ENCODE measurements around the gene ASXL3.

The ASXL3 gene

DNA sequence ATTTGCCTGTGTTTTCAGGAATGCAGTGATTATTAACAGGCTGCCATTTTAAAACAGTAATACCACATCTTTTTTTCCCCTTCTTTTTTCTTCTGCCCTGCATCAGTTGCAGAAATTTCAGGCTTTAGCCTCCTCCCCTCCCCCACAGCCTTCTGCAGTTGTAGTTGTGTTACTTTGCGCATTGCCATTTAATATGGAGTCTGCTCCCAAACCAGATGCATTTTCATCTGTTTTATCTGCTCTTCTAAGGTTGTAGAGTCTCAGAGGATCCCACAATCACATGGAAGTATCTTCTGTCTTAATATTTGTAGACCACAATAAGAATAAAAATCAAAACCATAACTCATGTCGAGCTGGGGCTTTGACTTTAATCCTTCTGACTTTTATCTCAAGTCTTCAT lies 3.8 kb downstream of the ASXL3 start:
- WGBS, 2 experiments, result 52 to 53% methylated on average over 2 of the region's 2 CpGs
- Histone ChIP-seq H3K4me1 (ENCODE audit: control insufficient read depth, insufficient read depth, low read length) (peaks cover 30% of the 10 kb centered on the region), H3K9me3 (ENCODE audit: control insufficient read depth, low read length) (no peaks in the 10 kb centered on the region), H3K4me3 (ENCODE audit: insufficient read depth, low read depth, low read length) (peak overlapping the region; percentile 2), H3K36me3 (ENCODE audit: control insufficient read depth, insufficient read depth, low read length) (no peaks in the 10 kb centered on the region), H3K27ac (ENCODE audit: insufficient read depth, low read depth, low read length, poor library complexity, severe bottlenecking) (no peak overlapping the region), H3K27me3 (ENCODE audit: control insufficient read depth, insufficient read depth, low read length, poor library complexity, severe bottlenecking) (peaks cover 24% of the 10 kb centered on the region)

DNA sequence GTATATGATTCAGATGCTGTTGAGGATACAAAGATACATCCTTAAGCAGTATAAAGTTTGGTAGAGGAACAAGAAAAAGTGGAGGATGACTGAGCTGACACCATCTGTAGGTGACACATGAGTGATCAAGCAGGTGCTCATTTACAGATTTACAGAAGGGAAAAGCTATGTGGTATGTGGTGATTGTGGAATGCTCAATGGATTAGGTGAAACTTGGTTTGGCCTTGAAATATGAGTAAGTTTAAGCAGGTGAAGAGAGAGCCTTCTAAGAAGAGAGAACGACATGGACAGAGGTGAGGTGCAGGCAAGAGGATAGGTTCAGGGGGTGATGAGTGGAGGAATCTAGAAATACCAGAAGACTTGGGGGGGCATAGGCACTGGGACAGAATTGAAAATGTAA lies 5.9 kb downstream of the ASXL3 start:
- peaks cover 8% of the 10 kb centered on the region for H3K27me3 ChIP-seq (ENCODE audit: control insufficient read depth, insufficient read depth, low read length, poor library complexity, severe bottlenecking)
- WGBS, 2 experiments, result 77 to 82% methylated on average over 1 of the region's 1 CpG
- no peaks in the 10 kb centered on the region for H3K9me3 ChIP-seq (ENCODE audit: control insufficient read depth, low read length)

DNA sequence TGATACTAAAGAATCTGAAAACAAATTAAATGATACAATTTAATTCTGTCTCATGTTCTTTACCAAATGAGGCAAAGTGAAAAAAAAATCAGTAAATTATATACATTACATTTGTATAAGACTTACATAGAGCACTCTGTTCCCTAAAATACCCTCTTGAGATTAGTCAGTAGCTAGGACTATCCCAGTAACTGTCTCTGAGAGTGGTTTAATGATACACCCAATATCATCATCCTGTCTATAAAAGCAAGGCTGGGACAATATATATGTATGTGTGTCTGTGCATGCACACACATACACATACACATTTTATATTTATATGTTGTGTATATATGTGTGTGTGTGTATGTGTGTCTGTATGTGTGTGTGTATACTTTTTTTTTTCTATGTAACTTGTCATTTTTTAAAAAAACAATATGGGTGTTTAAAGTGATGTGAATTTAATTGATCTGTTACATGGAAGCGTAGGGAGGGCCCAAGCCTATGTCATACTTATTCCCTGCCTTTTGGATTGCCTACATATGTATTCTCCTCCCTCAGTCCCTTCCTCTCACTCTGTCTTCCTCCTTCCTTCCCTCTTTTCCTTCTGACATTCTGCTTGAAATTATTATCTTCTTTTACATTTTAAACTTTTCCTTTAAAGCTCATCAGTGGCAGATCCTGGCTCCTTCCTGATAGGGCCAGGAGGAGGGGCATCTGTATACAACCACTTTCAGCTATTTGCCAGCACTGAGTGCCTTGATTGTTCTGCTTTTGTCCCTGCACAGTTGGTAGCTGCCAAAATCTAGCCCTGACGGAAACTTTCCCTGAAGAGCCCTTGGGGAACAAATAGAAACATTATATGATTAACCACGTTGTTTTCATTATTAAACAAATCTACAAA lies 6.8 kb downstream of the ASXL3 start:
- WGBS, 2 experiments, result 28 to 33% methylated on average over 3 of the region's 3 CpGs
- Histone ChIP-seq H3K36me3 (ENCODE audit: control insufficient read depth, insufficient read depth, low read length) (no peaks in the 10 kb centered on the region), H3K27ac (ENCODE audit: insufficient read depth, low read depth, low read length, poor library complexity, severe bottlenecking) (peak overlapping the region; percentile 61), H3K27me3 (ENCODE audit: control insufficient read depth, insufficient read depth, low read length, poor library complexity, severe bottlenecking) (no peaks in the 10 kb centered on the region), H3K4me3 (ENCODE audit: insufficient read depth, low read depth, low read length) (no peak overlapping the region), H3K9me3 (ENCODE audit: control insufficient read depth, low read length) (no peaks in the 10 kb centered on the region), H3K4me1 (ENCODE audit: control insufficient read depth, insufficient read depth, low read length) (peaks cover 26% of the 10 kb centered on the region)

More for the DNA sequence above, 5.9 kb downstream of the ASXL3 start:
- no peaks in the 10 kb centered on the region for H3K36me3 ChIP-seq (ENCODE audit: control insufficient read depth, insufficient read depth, low read length)
- peaks cover 30% of the 10 kb centered on the region for H3K4me1 ChIP-seq (ENCODE audit: control insufficient read depth, insufficient read depth, low read length)
- no peak overlapping the region for H3K4me3 ChIP-seq (ENCODE audit: insufficient read depth, low read depth, low read length)
- H3K27ac ChIP-seq (ENCODE audit: insufficient read depth, low read depth, low read length, poor library complexity, severe bottlenecking), result no peak overlapping the region

DNA sequence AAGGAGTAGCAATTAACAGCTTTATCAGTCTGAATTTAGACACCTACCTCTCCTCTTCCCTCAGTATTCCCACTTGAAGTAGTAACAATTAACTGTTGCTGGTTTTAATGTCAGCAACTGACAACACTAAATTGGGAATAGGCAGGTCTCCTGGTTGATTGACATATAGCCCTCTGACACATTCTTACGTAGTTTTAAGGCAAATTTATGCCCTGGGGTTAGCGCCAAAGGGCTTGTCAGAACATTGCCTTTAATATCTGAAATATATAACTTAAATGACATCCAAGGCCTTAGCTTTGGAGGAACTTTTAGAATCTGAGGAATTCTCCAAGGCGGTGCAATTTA lies 7.4 kb downstream of the ASXL3 start:
- no peaks in the 10 kb centered on the region for H3K27me3 ChIP-seq (ENCODE audit: control insufficient read depth, insufficient read depth, low read length, poor library complexity, severe bottlenecking)
- no peaks in the 10 kb centered on the region for H3K9me3 ChIP-seq (ENCODE audit: control insufficient read depth, low read length)
- H3K36me3 ChIP-seq (ENCODE audit: control insufficient read depth, insufficient read depth, low read length), result no peaks in the 10 kb centered on the region
- H3K4me1 ChIP-seq (ENCODE audit: control insufficient read depth, insufficient read depth, low read length), result peaks cover 26% of the 10 kb centered on the region
- no peak overlapping the region for H3K4me3 ChIP-seq (ENCODE audit: insufficient read depth, low read depth, low read length)
- H3K27ac ChIP-seq (ENCODE audit: insufficient read depth, low read depth, low read length, poor library complexity, severe bottlenecking), result peak overlapping the region; percentile 61
- 20 to 54% methylated on average over 2 to 3 of the region's 3 CpGs for WGBS, 2 experiments

GRCh38 chr18:33588361-33588760 lies 10.3 kb downstream of the ASXL3 start:
- Histone ChIP-seq H3K9me3 (ENCODE audit: control insufficient read depth, low read length) (no peaks in the 10 kb centered on the region), H3K36me3 (ENCODE audit: control insufficient read depth, insufficient read depth, low read length) (no peaks in the 10 kb centered on the region), H3K27me3 (ENCODE audit: control insufficient read depth, insufficient read depth, low read length, poor library complexity, severe bottlenecking) (no peaks in the 10 kb centered on the region), H3K4me1 (ENCODE audit: control insufficient read depth, insufficient read depth, low read length) (peaks cover 19% of the 10 kb centered on the region), H3K27ac (ENCODE audit: insufficient read depth, low read depth, low read length, poor library complexity, severe bottlenecking) (no peak overlapping the region), H3K4me3 (ENCODE audit: insufficient read depth, low read depth, low read length) (no peak overlapping the region)
- WGBS, 2 experiments, result 96 to 99% methylated on average over 2 of the region's 2 CpGs

DNA sequence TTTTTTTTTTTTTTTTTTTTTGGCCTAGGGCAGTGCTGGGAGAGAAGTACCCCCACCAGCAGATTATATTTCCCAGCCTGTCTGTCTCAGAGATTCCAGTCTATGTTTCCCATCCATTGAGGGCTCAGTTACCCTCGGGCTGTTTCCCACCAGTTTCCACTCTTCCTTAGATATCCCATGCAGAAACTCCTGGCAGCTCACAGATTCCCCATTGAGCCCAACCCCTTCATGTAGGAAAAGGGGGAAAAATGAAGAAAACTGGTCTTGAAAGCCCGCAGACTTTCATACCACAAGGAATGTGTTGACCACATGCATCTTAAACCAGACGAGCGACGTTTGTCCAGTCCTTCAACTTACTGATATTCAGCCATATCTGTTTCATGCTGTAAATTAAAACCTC lies 15.2 kb downstream of the ASXL3 start:
- Histone ChIP-seq H3K9me3 (ENCODE audit: control insufficient read depth, low read length) (no peaks in the 10 kb centered on the region), H3K4me3 (ENCODE audit: insufficient read depth, low read depth, low read length) (no peak overlapping the region), H3K27me3 (ENCODE audit: control insufficient read depth, insufficient read depth, low read length, poor library complexity, severe bottlenecking) (no peaks in the 10 kb centered on the region), H3K36me3 (ENCODE audit: control insufficient read depth, insufficient read depth, low read length) (no peaks in the 10 kb centered on the region), H3K27ac (ENCODE audit: insufficient read depth, low read depth, low read length, poor library complexity, severe bottlenecking) (no peak overlapping the region), H3K4me1 (ENCODE audit: control insufficient read depth, insufficient read depth, low read length) (peaks cover 4% of the 10 kb centered on the region)
- WGBS, 2 experiments, result 80 to 82% methylated on average over 5 of the region's 5 CpGs

GRCh38 chr18:33594799-33595198 lies 16.8 kb downstream of the ASXL3 start:
- no CpG with 5 or more reads among the region's 1 CpG for WGBS, 2 experiments
- Histone ChIP-seq H3K4me3 (ENCODE audit: insufficient read depth, low read depth, low read length) (no peak overlapping the region), H3K4me1 (ENCODE audit: control insufficient read depth, insufficient read depth, low read length) (peaks cover 4% of the 10 kb centered on the region), H3K9me3 (ENCODE audit: control insufficient read depth, low read length) (no peaks in the 10 kb centered on the region), H3K27me3 (ENCODE audit: control insufficient read depth, insufficient read depth, low read length, poor library complexity, severe bottlenecking) (no peaks in the 10 kb centered on the region), H3K27ac (ENCODE audit: insufficient read depth, low read depth, low read length, poor library complexity, severe bottlenecking) (no peak overlapping the region), H3K36me3 (ENCODE audit: control insufficient read depth, insufficient read depth, low read length) (no peaks in the 10 kb centered on the region)

GRCh38 chr18:33596178-33596854 lies 18.3 kb downstream of the ASXL3 start:
- WGBS, 2 experiments, result 100% methylated on average over 1 of the region's 1 CpG; no CpG with 5 or more reads in 1 of the 2 experiments
- H3K4me3 ChIP-seq (ENCODE audit: insufficient read depth, low read depth, low read length), result no peak overlapping the region
- H3K36me3 ChIP-seq (ENCODE audit: control insufficient read depth, insufficient read depth, low read length), result no peaks in the 10 kb centered on the region
- H3K27ac ChIP-seq (ENCODE audit: insufficient read depth, low read depth, low read length, poor library complexity, severe bottlenecking), result no peak overlapping the region
- peaks cover 4% of the 10 kb centered on the region for H3K4me1 ChIP-seq (ENCODE audit: control insufficient read depth, insufficient read depth, low read length)
- H3K9me3 ChIP-seq (ENCODE audit: control insufficient read depth, low read length), result no peaks in the 10 kb centered on the region
- no peaks in the 10 kb centered on the region for H3K27me3 ChIP-seq (ENCODE audit: control insufficient read depth, insufficient read depth, low read length, poor library complexity, severe bottlenecking)

GRCh38 chr18:33600846-33601245 lies 22.8 kb downstream of the ASXL3 start:
- Histone ChIP-seq H3K36me3 (ENCODE audit: control insufficient read depth, insufficient read depth, low read length) (no peaks in the 10 kb centered on the region), H3K27me3 (ENCODE audit: control insufficient read depth, insufficient read depth, low read length, poor library complexity, severe bottlenecking) (no peaks in the 10 kb centered on the region), H3K4me3 (ENCODE audit: insufficient read depth, low read depth, low read length) (no peak overlapping the region), H3K27ac (ENCODE audit: insufficient read depth, low read depth, low read length, poor library complexity, severe bottlenecking) (no peak overlapping the region), H3K9me3 (ENCODE audit: control insufficient read depth, low read length) (no peaks in the 10 kb centered on the region), H3K4me1 (ENCODE audit: control insufficient read depth, insufficient read depth, low read length) (no peaks in the 10 kb centered on the region)
- WGBS, 2 experiments, result 55 to 73% methylated on average over 2 to 3 of the region's 3 CpGs

DNA sequence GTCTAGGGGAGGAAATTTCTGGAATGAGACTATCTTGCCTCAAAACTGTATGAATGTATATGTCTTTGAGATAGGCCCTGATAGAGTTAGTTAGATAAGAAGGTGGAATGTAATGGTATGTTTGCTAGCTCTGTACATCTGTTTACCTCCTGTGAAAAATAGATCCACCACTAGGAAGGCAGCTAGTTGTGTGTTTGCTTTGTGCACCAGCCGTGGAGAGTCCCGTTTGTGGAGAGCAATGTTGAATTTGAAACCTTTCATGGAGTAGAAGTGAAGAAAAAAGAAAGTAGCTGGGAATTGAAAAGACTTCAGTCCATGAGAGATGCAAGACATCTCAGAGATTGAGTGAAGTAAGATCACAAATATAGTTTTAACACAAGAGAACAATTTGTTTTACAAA lies 25.4 kb downstream of the ASXL3 start:
- 86 to 96% methylated on average over 2 of the region's 2 CpGs for whole genome bisulfite sequencing, 2 experiments
- H3K9me3 ChIP-seq (ENCODE audit: control insufficient read depth, low read length), result no peaks in the 10 kb centered on the region
- H3K36me3 ChIP-seq (ENCODE audit: control insufficient read depth, insufficient read depth, low read length), result no peaks in the 10 kb centered on the region
- no peak overlapping the region for H3K27ac ChIP-seq (ENCODE audit: insufficient read depth, low read depth, low read length, poor library complexity, severe bottlenecking)
- H3K27me3 ChIP-seq (ENCODE audit: control insufficient read depth, insufficient read depth, low read length, poor library complexity, severe bottlenecking), result no peaks in the 10 kb centered on the region
- H3K4me3 ChIP-seq (ENCODE audit: insufficient read depth, low read depth, low read length), result no peak overlapping the region
- peaks cover 4% of the 10 kb centered on the region for H3K4me1 ChIP-seq (ENCODE audit: control insufficient read depth, insufficient read depth, low read length)
